NCI-H1105 (cell line): ENCODE measurements around the gene CAMSAP1.
"Not testable (repeated sequence)": the region's sequence is repeated elsewhere in the genome, so short reads cannot be mapped to it uniquely, and the experiment has no call there.

Source experiments
- DNase-seq: peaks from one replicate; lab custom pipeline; 2025; lab: John Stamatoyannopoulos, UW

CAMSAP1 gene

GRCh38 chr9:135921749-135922310, 14.5 kb upstream of the CAMSAP1 start:
- DNase-seq: no peak

DNA sequence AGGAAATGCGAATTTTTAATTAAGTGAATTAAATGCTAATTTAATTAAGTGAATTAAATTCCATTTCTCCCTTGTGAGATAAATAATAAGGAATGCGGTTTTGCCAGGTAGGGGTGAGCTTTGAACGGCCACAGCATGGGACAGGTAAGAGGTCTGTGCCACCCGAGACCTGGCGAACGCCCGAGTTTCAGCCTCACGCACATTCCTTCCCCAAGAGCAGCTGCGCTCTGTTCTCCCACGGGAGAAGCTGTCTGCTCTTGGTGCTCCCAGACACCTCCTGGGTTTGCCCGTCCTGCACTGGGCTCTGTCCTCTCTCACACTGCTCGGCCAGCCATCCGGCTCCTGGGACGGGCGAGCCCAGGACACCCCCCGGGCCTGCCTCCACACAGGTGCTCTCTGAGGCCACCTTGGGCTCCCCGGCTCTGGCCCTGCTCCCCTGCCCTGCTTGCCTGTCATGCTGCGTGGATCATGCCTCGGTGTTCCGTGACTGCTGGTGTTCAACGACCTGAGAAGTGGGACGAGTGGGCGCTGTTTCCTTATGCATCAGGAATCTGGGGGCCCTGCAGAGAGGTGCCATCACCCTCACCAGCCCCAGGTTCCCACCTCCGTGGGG, 13.7 kb upstream of the CAMSAP1 start:
- DNase-seq: no peak

GRCh38 chr9:135920256-135920930, 13.0 kb upstream of the CAMSAP1 start:
- DNase-seq: no peak

DNA sequence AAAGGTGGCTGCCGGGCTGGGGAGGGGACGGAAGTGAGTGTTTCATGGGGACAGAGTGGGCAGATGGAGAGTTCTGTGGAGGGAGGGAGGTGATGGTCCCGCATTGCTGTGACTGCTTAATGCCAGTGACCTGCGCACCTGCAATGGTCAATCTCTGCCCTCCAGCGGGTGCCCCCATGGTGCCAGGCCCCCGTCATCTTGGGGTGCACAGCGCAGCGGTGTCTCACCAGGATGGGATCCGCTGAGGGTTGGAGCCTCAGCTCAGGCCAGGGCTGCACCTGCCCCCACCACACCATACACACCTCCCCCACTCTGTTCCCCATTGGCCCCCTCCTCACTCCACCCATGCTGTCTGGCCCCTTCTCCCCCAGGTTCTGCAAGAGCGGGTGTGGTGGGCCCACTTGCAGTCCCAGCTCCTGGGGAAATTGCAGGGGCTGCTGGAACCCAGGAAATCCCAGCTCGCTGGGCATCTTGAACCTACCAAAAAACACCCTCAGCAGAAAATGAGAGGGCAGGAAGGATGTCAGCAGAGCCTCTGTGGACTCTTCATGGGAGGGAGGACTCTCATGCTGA, 12.1 kb upstream of the CAMSAP1 start:
- no peak for DNase-seq

GRCh38 chr9:135916227-135916626, 8.9 kb upstream of the CAMSAP1 start:
- DNase-seq: not testable (repeated sequence)

DNA sequence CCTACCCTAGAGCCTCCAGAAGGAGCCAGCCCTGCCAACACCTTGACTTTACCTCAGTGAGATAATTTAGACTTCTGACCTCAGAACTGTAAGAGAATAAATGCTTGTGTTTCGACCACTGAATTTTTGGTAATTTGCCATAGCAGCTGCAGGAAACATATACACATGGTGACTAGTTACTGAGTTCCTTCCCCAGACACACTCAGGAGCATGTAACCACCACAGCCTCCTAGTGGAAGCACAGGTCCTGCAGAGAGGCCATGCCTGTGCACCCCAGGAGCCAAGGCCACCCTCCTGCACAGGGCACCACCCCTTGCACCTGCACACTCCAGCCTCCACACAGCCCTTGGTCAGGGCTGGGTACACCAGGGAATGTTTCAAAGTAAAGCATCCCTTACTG, 7.6 kb upstream of the CAMSAP1 start:
- DNase-seq: no peak

GRCh38 chr9:135911233-135911632, 3.9 kb upstream of the CAMSAP1 start:
- not testable (repeated sequence) for DNase-seq

DNA sequence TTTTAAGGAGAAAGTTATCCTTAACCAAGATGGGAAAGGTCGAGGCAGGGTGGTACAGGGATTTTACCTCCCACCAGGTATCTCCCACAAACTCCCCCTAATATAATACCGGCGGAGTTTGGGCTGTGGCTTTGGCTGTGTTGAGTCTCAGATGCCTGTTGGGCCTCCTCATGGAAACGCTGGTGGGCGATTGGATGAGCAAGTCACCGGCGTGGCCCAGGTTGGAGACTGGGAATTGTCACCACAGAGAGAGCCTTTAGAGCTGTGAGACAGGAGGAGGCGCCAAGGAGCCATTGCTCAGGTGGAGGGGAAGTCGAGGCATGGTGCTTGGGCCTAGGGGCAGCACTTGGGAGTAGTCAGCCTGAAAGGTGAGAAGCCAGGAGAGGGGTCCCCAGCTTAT, 3.4 kb upstream of the CAMSAP1 start:
- DNase-seq: no peak

DNA sequence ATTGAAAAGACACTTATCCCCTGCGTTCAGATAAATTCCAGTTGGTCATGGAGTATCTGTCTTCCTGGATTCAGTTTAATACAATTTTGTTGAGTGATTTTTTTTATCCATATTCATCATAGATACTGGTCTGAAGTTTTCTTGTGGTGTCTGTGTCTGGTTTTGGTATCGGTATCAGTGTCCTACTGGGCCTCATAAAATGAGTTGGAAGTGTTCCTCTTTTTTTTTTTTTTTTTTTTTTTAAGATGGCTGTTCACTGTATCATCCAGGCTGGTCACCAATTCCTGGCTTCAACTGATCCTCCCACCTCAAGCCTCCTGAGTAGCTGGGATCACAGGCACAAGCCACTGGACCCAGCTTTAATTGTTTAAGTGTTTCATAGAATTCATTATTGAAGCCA, 2.9 kb upstream of the CAMSAP1 start:
- no peak for DNase-seq

DNA sequence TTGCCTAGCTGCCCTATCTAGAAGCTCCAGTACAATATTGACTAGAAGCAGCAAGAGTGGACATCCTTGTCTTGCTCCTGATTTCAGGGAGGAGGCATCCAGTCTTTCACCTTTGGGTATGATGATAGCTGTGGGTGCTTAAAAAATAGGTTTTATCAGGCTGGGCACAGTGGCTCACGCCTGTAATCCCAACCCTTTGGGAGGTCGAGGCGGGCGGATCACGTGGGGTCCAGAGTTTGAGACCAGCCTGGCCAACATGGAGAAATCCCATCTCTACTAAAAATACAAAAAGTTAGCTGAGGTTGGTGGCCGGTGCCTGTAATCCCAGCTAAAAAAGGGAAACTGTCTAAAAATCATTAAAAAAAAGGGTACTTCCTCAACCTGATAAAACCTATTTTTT, 2.0 kb upstream of the CAMSAP1 start:
- DNase-seq: no peak

- DNase-seq: no peak
Observed at GRCh38 chr9:135908754-135909204, 1.4 kb upstream of the CAMSAP1 start.

GRCh38 chr9:135908093-135908753, 877 bp upstream of the CAMSAP1 start:
- DNase-seq: no peak

DNA sequence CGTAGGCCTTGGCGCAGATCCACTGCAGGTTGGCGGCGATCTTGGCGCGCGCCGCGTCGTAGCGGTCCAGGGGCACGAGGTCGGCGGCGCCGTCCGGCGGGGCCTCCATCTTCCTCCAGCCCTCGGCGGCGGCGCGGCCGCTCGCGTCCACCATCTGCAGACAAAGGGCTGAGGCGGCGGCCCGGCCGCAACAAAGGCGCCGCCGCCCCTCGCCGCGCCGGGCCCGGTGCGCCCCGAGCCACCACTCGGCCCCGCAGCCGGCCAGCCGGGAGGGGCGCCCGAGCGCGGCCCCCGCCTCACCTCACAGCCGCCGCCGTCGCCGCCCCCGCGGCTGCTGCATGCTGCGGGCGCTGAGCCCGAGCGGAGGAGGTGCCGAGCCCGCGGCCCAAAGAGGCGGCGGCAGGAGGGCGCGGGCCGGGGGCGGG, 328 bp downstream of the CAMSAP1 start:
- DNase-seq: no peak

DNA sequence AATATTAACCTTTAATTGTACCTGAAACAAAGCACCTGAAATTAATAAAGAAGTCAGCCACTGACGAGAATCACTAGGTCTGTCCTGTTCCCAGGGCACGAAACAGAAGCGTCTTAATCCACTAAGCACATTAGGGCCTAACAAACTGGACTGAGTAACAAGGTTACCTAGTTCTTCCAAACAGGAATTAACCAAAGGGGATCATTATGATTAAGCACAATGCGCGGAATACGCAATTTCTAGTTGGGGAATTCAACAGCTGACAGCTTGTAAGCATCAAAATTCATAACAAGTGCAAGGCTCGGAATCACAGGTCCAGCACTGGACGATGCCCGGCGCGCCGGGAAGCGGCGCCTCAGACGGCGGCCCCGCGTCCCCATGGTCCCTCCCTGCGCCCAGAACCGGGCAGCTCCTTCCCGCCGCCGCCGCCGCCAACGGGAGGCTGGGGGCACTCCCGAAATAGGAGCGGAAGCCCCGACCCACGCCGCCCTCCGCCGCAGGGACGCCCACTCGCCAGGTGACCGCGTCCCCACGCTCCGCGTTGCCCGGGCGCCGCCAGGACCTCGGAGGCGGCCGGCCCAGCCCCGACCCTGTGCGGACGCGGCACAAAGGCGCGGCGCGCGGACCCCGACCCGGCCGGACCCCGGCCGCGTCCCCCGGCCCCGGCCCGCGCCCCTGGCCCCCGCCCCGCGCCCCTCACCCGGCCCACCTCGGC, 898 bp downstream of the CAMSAP1 start:
- DNase-seq: no peak

DNA sequence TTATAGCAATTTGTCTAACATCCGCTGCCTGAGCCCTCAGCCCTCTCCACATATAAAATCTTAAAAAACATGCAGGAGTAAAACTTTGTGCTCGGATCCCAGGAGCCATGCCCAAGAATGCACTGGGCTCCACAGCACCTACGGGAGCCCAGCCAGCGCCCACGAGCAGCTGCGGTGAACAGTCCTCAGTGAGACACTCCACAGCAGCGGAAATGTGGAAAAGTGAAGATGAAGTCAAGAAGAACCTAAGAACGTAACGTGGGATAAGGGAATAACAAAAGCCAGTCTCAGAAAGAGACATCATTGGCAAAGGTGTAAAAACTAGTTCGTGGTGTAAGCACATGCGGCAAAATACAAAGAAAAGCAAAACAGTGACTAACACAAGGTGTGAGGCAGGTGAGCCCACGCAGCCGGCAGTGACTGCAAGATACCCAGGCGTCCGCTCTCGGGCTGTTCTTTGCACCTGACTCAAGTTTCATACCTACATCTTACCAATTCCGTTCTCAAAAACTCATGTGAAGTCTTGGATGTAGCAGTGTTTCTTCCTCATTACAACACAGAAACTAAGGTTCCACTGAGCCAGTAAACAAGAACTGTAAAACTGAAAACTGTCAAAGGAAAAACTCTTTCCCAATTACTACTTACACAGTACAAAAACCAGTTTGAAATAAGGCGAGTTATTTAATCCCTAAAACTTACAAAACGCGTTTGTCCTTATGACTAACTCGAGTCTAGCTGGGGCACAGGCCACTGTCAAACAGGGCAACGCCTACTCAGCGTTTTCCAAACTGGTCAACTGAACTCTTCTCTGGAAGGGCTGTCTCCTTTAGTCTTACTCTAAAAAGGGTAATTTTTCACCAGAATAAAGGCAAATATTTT, 1.7 kb downstream of the CAMSAP1 start:
- no peak for DNase-seq

GRCh38 chr9:135903786-135904520, 3.4 kb downstream of the CAMSAP1 start:
- no peak for DNase-seq

DNA sequence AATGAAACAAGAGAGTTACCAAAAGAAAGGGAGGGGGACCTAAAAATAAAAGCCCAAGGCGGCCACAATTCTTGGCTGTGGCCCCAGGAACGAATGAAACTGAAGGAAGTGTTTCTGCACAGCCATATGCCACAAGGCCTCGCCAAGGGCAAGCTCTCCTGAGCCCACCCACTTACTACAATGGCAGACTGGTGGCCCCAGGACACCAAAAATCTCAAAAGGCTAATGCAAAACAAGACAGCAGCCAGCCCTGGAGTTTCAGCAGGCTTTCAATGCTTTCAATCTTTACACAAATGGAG, 4.0 kb downstream of the CAMSAP1 start:
- DNase-seq: no peak

DNA sequence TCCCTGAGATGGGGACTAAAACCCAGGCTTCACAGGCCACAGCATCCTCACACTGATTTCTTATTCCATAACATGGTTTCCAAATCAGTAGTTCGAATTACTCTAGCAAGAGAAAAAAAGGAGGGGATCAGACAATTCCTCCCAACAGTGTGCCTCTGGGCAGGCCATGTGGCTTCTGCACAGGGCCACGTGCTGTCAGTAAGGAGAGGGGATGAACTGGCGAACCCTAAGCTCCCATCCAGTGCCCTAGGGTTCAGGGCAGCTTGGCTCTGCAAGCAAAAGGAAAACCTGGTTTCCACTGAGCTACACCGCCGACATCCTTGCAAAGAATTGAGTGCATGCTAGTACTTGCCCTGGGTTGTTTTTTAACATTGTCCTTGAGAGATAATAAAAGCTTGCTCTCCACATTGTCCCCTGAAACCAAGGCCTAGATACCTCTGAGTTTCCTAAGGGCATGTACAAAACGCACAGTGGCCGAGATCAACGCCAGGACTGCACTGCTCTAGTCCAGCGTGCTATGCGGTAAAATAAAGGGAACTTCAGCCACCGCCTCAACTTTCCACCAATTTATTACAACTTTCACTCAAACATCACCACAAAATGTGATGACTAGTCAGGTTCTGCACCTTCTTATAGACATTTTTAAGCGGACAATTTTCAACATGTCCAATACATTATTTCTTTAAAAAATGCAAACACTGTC, 4.5 kb downstream of the CAMSAP1 start:
- DNase-seq: no peak

DNA sequence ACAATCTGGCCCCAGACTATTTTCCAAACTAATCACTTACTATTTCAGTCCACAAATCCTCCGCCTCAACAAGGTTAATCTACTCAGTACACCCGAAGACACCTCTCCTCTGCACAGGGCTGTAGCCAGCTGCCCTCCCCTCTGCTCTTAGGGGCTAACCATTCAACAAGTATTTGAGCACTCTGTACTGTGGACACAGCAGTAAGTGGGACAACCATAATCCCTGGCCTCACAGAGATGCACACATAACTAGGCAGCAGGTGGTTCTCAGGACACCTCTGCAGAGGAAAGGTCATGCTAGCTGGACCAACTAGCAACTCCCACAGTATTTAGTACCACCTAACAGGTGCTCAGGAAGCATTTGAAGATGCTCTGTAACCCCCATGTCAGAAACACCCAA, 5.5 kb downstream of the CAMSAP1 start:
- DNase-seq: no peak
